ENCODE results near the gene GRIA1.

The GRIA1 gene

GRCh38 chr5:153500178-153500577 is 9.7 kb downstream of the GRIA1 start:
- no peak for DNase-seq

GRCh38 chr5:153504726-153505125 is 14.3 kb downstream of the GRIA1 start:
- DNase-seq = no peak

GRCh38 chr5:153508700-153509099 is 18.2 kb downstream of the GRIA1 start:
- DNase-seq = no peak

GRCh38 chr5:153511622-153512021 is 21.2 kb downstream of the GRIA1 start:
- DNase-seq = no peak

- DNase-seq = no peak
Observed at GRCh38 chr5:153513156-153513555, 22.7 kb downstream of the GRIA1 start.

- no peak for DNase-seq
Observed at GRCh38 chr5:153515301-153515700, 24.8 kb downstream of the GRIA1 start.

GRCh38 chr5:153516504-153517240 is 26.2 kb downstream of the GRIA1 start:
- no peak for DNase-seq

GRCh38 chr5:153517241-153517611 is 26.8 kb downstream of the GRIA1 start:
- no peak for DNase-seq

GRCh38 chr5:153520137-153520536 is 29.7 kb downstream of the GRIA1 start:
- no peak for DNase-seq

- no peak for DNase-seq
Observed at GRCh38 chr5:153520952-153521351, 30.5 kb downstream of the GRIA1 start.

DNA sequence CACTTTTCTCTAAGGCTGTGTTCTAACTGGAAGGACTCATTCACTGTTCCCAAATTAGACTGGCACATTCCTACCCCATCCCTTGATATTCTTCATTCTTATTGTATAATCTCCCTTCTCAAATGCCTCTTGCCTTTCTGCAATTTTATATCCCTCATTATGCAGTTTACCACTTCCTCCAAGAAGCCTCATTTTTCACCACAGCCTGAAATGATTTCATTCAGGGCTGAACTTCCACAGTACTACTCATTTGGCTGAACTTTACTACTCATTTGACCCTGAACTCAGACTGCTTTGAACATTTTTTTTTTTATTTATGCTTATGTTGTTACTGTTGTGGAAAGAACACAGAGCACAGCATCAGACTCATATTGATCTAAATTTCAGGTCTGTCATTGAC is 32.7 kb downstream of the GRIA1 start:
- no peak for DNase-seq

GRCh38 chr5:153523831-153524230 is 33.4 kb downstream of the GRIA1 start:
- no peak for DNase-seq

DNA sequence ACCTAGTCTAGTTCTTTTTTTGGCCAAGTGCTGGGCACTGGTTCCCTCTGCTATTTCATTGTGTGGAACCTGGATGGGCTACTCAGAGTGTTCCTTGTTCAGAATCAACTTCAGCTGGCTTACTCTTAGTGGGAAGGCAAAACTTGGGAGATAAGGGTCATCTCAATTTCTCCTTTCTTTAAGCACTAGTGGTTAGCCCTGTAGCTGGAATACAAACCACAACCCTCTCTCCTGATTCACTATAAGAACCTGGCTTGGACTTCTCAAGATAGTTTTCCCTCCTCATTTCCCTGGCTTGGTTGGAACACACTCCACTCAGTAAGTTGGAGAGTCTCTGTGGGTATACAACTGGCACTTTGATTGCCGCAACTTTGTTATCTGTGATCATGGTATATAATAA is 35.1 kb downstream of the GRIA1 start:
- no peak for DNase-seq

- DNase-seq = no peak
Observed at GRCh38 chr5:153530357-153531143, 40.1 kb downstream of the GRIA1 start.

DNA sequence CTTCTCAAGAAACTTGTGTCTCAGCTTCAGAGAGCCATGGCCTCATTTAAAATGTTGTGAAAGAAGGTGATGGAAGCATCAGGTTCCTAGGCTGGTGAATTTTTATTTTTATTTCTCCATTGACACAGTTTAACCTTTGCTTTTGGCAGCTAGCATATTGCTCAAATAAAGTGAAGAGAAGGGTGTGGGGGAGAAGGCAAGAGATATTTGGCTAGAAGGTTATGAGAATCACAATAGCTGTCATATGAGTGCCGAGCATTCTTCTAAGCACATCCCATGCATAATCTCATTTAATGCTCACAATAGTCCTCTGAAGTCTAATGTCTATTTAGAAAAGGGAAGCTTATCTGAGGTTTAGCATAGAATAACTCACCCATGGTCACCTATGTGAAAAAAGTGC is 43.1 kb downstream of the GRIA1 start:
- DNase-seq = no peak

- no peak for DNase-seq
Observed at GRCh38 chr5:153534102-153534501, 43.6 kb downstream of the GRIA1 start.

- no peak for DNase-seq
Observed at GRCh38 chr5:153537207-153537606, 46.7 kb downstream of the GRIA1 start.

- DNase-seq = no peak
Observed at GRCh38 chr5:153539983-153540382, 49.5 kb downstream of the GRIA1 start.

GRCh38 chr5:153542536-153542935 is 52.1 kb downstream of the GRIA1 start:
- no peak for DNase-seq

- DNase-seq = no peak
Observed at GRCh38 chr5:153543288-153543687, 52.8 kb downstream of the GRIA1 start.

- DNase-seq = no peak
Observed at GRCh38 chr5:153543959-153544470, 53.5 kb downstream of the GRIA1 start.

- no peak for DNase-seq
Observed at GRCh38 chr5:153544706-153545105, 54.2 kb downstream of the GRIA1 start.

- DNase-seq = no peak
Observed at GRCh38 chr5:153546566-153546965, 56.1 kb downstream of the GRIA1 start.

DNA sequence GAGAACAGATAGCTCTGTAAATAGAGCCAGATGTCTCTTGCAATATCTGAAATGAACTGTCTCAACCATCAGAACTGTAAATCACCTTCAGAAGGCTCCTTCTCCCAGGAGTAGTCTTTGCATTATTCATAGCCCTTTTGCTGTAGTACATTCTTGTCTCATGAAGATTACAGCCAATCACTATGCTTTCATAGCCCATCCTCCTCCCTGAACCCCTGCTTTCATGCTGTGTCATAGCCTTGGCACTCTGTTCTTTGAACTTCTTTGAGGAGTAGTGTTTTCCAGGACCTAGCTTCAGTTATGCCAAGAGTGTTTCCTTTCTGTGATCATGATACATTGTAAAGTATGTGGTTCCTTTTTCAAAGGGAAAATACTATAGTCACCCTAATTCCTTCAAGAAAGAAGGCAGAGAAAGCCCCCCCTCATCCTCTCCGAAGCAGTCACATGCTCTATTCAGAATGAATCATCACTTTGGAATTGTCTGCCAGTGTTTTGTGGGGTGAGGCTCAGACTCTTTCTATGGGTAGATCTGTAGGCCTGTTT is 61.1 kb downstream of the GRIA1 start:
- no peak for DNase-seq
